ENCODE data around the gene KIF21B.

KIF21B gene

DNA sequence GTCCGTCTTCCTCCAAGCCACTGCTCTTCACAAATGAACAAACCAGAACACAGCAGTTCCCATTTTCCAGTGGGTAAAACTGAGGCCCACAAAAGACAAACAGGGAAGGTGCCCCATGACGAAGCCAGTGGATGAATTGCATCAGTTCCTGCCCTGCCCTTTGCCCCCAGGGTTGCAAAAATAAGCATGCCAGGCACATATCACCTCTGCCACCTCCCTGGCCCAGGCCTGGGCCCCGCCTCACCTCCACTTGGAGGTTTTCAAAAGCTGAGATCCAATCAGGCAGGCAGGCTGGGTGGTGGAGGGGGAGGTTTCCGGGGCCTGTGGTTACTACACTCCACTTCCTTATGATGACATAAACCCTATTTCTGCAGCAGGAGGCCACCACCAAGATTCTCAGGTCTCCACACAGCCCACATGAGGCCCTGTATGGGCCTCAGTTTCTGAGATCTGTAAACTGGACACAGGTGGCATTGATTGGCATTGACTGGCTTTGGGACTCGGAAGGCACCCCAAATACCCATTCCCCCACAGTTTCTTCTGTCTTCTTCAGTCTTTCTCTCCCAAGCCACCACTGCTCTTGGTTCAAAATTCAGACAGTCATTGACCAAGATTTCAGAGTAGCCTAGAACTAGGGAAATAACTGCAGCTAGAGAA lies 4.1 kb downstream of the KIF21B start:
- DNase-seq (ENCODE audit: low read depth): peak; percentile 78

- DNase-seq (ENCODE audit: low read depth): no peak
Measured at GRCh38 chr1:201017828-201018163, 5.7 kb downstream of the KIF21B start.

DNA sequence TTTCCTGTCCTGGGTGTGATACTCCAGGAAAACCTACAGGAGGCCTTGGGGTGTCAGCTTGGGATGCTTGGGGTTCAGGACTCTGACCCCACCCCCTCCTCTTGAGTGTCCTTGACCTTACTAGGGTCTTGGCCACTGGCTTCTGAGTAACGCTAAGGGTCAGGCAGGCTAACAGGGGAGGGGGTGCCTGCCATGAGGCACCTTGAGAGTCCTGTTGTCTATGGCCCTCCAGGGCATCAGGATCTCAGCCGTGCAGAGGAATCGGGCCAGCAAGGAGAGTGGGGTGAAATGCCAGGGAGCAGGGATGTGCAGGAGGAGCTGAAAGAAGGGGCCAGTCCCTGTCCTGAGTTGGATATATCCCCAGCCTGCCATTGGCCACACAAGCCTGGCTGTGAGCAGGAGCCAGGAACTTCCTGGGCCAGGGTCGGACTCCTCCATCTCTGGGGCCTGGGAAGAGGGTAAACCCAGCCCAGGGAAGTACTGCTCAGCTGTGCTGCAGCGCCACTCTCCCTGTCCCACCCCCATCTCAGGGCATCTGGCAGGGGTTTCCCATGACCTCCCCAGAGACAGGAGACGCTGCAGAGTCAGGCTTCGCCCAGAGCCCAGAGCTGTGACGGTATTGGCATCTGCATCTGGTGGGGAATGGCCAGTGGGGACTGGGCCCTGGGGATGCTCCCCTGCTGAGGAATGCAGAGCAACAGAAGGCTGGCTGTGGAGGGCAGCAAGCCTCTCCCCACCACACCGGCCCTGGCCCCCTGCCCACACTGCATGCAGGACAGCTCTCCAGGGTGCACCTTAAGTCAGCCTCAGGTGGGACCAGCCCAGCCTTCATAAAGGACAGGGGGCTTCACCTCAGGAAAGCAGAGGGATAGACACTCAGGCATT lies 6.3 kb downstream of the KIF21B start:
- no peak for DNase-seq (ENCODE audit: low read depth)

- DNase-seq (ENCODE audit: low read depth): no peak
Measured at GRCh38 chr1:201016211-201016651, 7.3 kb downstream of the KIF21B start.

- no peak for DNase-seq (ENCODE audit: low read depth)
Measured at GRCh38 chr1:201015551-201016091, 7.9 kb downstream of the KIF21B start.

- no peak for DNase-seq (ENCODE audit: low read depth)
Measured at GRCh38 chr1:201014816-201015200, 8.7 kb downstream of the KIF21B start.

DNA sequence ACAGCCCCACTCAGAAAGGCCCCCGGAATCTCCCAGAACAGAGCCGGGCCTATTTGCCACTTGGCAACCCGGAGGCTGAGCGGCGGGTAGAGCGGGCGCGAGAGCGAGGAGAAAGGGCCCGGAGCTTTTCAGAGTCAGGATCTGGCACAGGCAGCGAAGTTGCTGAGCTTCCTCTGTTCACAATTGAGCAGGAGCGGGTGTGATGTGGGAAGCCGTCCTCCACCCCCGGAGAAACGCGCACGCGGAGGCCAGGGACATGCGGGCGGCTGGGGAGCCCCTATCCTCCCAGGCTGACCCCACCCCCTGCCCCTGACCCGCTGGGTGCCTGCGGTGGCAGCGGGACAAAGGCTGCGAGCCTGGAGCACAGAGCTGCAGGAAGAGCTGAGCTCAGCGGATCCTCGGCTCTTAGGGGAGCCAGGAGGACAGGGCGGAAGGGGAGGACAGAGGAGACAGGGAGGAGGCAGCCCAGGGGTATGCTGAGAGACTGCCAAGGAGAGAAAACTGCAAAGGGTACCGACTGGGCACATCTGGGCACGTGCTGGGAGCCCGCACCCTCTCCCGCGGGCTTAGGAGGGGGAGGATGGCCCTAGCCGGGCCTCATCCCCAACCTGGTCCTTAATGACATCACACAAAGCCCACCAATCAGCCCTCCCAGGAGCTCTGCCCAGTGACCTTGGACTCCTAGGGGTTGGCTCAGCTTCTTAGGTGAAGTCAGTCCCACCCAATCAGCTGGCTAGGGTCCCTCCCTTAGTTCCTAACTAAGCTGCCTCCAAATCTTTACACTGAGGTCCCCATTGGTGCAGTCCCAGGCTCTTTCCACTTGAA lies 9.3 kb downstream of the KIF21B start:
- no peak for DNase-seq (ENCODE audit: low read depth)

GRCh38 chr1:201013031-201013485 lies 10.5 kb downstream of the KIF21B start:
- DNase-seq (ENCODE audit: low read depth): no peak

- DNase-seq (ENCODE audit: low read depth): no peak
Measured at GRCh38 chr1:201011616-201012015, 11.9 kb downstream of the KIF21B start.

GRCh38 chr1:201009962-201010645 lies 13.4 kb downstream of the KIF21B start:
- DNase-seq (ENCODE audit: low read depth): no peak

- DNase-seq (ENCODE audit: low read depth): no peak
Measured at GRCh38 chr1:201008666-201009360, 14.7 kb downstream of the KIF21B start.

DNA sequence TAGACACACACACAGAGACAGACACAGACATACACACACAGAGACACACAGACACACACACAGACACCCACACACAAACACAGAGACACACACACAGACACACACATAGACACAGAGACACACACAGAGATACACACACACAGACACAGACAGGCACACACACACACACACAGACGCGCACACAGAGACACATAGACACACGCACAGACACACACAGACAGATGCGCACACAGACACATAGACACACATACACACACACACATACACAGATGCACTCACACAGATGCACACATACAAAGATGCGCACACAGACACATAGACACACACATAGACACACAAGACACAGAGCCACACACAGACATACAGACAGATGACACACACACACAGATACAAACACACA lies 16.0 kb downstream of the KIF21B start:
- DNase-seq (ENCODE audit: low read depth): no peak

- no peak for DNase-seq (ENCODE audit: low read depth)
Measured at GRCh38 chr1:201006450-201006849, 17.1 kb downstream of the KIF21B start.

DNA sequence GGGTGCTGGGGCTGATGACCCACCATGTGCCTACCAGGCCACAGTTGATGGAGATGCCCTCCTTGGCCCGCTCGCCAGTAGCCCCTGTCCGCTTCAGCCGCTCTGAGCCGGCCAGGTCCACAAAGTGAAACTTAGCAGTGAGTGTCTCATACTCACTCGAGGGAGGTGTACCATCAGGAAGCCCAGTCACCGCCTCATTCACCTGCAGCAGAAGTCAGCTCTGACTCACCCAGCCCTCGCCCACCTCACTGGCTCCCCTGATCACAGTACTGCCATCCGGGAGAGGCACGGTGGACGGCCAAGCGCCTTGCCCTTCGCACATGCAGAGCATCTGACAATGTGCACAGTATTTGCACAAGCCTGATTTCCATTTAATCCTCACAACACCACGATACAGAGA lies 18.8 kb downstream of the KIF21B start:
- no peak for DNase-seq (ENCODE audit: low read depth)

GRCh38 chr1:201004154-201004553 lies 19.4 kb downstream of the KIF21B start:
- no peak for DNase-seq (ENCODE audit: low read depth)

GRCh38 chr1:201002510-201002909 lies 21.0 kb downstream of the KIF21B start:
- no peak for DNase-seq (ENCODE audit: low read depth)

- no peak for DNase-seq (ENCODE audit: low read depth)
Measured at GRCh38 chr1:201001962-201002361, 21.6 kb downstream of the KIF21B start.

- no peak for DNase-seq (ENCODE audit: low read depth)
Measured at GRCh38 chr1:201000391-201000790, 23.1 kb downstream of the KIF21B start.

- no peak for DNase-seq (ENCODE audit: low read depth)
Measured at GRCh38 chr1:200999667-201000066, 23.8 kb downstream of the KIF21B start.

DNA sequence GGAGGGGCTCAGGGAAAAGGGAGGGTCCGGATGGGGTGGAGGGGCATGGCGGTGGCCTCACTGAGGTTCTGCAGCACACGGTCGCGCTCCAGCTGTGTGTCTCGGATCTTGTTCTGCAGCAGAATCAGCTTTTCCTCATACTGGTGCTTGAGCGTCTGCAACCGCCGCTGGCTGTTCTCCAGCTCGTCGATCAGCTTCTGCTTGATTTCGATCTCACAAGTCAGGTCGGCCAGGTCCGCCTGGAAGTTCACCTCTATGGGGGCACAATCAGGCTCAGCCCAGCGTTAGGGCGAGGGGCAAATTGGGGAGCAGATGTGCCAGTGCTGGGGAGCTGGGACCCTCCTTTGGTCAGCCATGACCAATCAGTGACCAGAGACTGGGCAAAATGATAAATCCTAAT lies 25.2 kb downstream of the KIF21B start:
- DNase-seq (ENCODE audit: low read depth): no peak

DNA sequence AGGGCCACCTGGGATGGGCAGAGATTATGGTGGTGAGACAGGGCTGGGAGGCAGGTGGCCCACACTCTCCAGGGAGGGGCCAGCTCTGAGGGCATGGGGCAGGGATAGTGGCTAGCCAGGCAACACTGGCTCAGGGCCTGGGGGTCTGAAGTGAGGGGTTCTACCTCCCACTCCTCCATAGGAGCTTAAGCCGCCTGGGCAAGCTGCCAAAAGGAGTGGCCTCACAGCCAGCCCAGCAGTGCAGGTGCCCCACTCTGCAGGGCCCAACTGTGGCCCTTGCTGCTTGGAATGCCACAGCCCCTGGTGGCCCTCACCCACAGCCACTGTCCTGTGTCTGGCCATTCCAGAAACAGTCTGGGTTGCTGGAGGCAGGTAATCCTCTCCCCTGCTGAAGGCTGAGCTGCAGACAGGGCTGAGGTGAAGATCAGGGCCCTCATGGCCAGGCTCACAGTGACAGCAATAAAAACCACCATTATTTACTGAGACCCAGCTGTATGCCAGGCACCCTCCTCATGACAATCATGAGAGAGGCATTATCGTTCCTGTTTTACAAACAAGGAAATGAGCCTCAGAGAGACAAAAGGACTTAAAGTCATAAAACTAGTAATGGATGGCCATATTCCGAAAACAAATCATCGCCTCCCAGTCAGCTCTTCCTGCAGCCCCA lies 31.0 kb downstream of the KIF21B start:
- no peak for DNase-seq (ENCODE audit: low read depth)
